Measurements from ENCODE around the gene ZNF648.
"Not testable (repeated sequence)": the region's sequence is repeated elsewhere in the genome, so short reads cannot be mapped to it uniquely, and the experiment has no call there.

The ZNF648 gene

GRCh38 chr1:182015360-182015759 is 46.2 kb downstream of the ZNF648 start:
- DNase-seq = no peak

- DNase-seq = not testable (repeated sequence)
These were observed 50.6 kb downstream of the ZNF648 start for GRCh38 chr1:182010800-182011370.

- DNase-seq = not testable (repeated sequence)
These were observed 56.1 kb downstream of the ZNF648 start for GRCh38 chr1:182005398-182005797.

- DNase-seq = no peak
These were observed 56.9 kb downstream of the ZNF648 start for GRCh38 chr1:182004601-182005000.

Measured in stimulated activated CD4-positive, alpha-beta T cell treated with anti-CD3 and anti-CD28 coated beads, Interleukin-4, amount 100 ng/mL, for 24 hours (primary cell).